Measurements from ENCODE around the gene LPIN1.
A peak's percentile ranks its signal among the peaks of the same experiment; 100 is the strongest.

The LPIN1 gene

GRCh38 chr2:11802782-11803191 is 56.4 kb downstream of the LPIN1 start:
- TF ChIP-seq CTCF (conservative IDR thresholded peaks at IDR 0.05; ENCODE audit: low read length) = no peak
- H3K4me3 ChIP-seq (ENCODE audit: low read length) = no peak overlapping the region
- DNase-seq (ENCODE audit: low read depth) = peak; percentile 77

DNA sequence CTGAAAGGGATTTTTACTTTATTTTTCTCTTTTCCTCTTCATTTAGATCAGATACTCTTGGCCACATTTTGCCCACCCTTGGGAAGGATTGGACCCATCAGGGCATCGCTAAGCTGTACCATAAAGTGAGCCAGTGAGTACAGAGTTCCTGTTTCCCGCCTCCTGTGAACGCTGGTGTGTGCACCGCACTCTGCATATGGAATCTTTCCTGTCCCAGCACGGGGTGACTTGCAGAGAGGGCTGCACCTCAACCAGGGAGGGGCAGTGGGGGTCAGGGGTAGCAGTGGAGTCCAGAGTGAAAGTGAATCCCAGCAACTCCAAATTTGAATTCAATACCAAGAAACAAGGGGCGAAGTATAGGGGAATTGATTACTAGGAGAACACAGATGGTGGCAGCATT is 58.6 kb downstream of the LPIN1 start:
- DNase-seq (ENCODE audit: low read depth) = no peak
- TF ChIP-seq CTCF (conservative IDR thresholded peaks at IDR 0.05; ENCODE audit: low read length) = no peak
- no peak overlapping the region for H3K4me3 ChIP-seq (ENCODE audit: low read length)

- no peak overlapping the region for H3K4me3 ChIP-seq (ENCODE audit: low read length)
- no peak for TF ChIP-seq CTCF (conservative IDR thresholded peaks at IDR 0.05; ENCODE audit: low read length)
- DNase-seq (ENCODE audit: low read depth) = no peak
Measured at GRCh38 chr2:11805920-11806319, 59.5 kb downstream of the LPIN1 start.

DNA sequence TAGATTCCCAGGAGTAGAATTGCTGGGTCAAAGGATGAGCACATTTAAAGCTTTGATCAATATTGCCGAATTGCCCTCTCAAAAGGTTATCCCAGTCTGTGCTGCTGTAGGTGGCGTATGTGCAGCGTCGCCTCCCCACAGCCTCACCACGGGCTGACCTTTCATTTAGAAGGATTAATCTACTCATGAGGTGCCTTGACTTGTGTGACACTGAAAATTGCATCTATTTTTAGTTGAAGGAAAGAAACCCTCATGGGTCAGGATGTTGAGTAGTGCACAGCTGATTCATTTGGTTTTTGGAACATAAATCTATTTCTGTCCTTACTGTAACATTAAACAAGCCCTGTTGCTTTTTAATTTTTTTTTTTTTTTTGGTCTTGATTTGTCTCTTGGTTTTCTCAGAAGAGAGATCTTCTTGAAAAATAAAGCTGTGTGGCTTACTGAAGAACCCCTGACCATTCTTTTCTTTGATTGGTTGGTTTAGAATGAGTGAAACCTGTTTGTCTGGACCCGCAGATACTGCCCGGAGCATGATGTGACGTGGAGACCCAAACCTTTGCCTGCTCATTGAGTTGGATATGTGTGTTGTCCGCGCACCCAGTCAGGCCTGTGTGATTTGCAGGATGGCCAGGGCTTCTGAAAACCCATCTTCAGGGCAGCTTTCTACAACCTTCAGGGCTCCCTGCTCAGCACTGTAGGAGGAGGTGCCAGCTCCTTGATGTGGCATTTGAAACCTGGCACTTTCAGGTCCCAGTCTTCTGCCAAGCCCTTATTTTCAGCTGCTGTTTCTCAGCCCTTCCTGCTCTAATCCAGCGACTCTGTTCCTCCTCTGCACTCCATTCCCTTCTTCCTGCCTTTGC is 61.0 kb downstream of the LPIN1 start:
- no peak for TF ChIP-seq CTCF (conservative IDR thresholded peaks at IDR 0.05; ENCODE audit: low read length)
- DNase-seq (ENCODE audit: low read depth) = no peak
- no peak overlapping the region for H3K4me3 ChIP-seq (ENCODE audit: low read length)

GRCh38 chr2:11808016-11808400 is 61.6 kb downstream of the LPIN1 start:
- no peak for TF ChIP-seq CTCF (conservative IDR thresholded peaks at IDR 0.05; ENCODE audit: low read length)
- H3K4me3 ChIP-seq (ENCODE audit: low read length) = no peak overlapping the region
- DNase-seq (ENCODE audit: low read depth) = no peak

DNA sequence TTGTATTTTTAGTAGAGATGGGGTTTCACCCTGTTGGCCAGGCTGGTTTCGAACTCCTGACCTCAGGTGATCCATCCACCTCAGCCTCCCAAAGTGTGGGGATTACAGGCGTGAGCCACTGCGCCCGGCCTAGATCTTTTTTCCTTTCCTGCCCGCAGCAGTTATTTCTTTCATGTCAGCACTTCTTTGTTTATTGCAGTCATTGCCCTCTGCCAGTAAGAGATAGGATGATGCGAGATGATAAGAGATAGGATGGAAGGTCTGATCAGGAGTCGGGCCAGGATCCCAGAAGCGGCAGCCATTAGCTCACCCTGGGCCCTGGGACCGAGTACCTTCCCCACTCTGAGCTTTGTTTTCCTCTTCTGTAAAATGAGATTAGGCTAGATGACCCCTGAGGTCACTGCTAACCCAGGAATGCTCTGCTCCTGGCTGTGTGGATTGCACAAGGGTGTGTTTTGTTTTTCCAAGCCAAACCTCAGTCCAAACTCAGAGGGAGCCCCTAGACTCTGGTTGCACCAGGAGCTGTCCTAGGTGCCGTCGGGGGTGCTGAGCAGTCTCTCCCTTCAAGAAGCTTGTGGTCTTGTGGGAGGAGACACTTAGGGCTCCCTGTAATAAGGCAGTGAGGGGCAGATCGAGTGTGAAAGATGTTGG is 63.3 kb downstream of the LPIN1 start:
- no peak for TF ChIP-seq CTCF (conservative IDR thresholded peaks at IDR 0.05; ENCODE audit: low read length)
- no peak overlapping the region for H3K4me3 ChIP-seq (ENCODE audit: low read length)
- DNase-seq (ENCODE audit: low read depth) = no peak
